DOHH2 (cell line): ENCODE data around the gene PLXNA3.

ENCODE experiments used
- CTCF ChIP-seq: fragments of 200-600 bp; sonication (generic); IDR thresholded peaks from one replicate; pipeline ENCODE4 v1.5.1; 2014; ENCODE audit warnings: antibody characterized with exemption, mild to moderate bottlenecking, low read depth, low read length; ENCODE audit not compliant: poor library complexity, severe bottlenecking
- EZH2phosphoT487 ChIP-seq: fragments of 200-600 bp; sonication (generic); IDR thresholded peaks from 2 replicates; pipeline ENCODE4 v1.6.1; 2017; ENCODE audit warnings: borderline replicate concordance, mild to moderate bottlenecking, antibody characterized with exemption, low read length, moderate library complexity, mixed read lengths

GRCh38 chrX:154433605-154434004 lies 24.5 kb upstream of the PLXNA3 start:
- TF ChIP-seq CTCF: no peak
- TF ChIP-seq EZH2phosphoT487: no peak
